Endometrial microvascular endothelial cells (primary cell): ENCODE data around the gene ALDH6A1. TPM values are rescaled to one million over a fixed set of nuclear protein-coding genes. Genes with fewer than 3 reads are reported as not detected.
"Not testable (repeated sequence)": the region's sequence is repeated elsewhere in the genome, so short reads cannot be mapped to it uniquely, and the experiment has no call there.

Experiments
- in situ Hi-C: cut with HindIII; loops from 2 replicates; pipeline ENCODE4 v1.10.0; 2017; ENCODE audit warnings: low sequenced_read_pairs, low pct_unique_long_range_greater_than_20kb; ENCODE audit errors: inconsistent ontology term
- total RNA-seq: library from RNA; depleted of rRNA; stranded (reverse); fragments of >200 nt; gene quantifications from one replicate; pipeline ENCODE4 v1.2.3, GENCODE V29; 2015; ENCODE audit errors: inconsistent ontology term

Gene ALDH6A1
- total RNA-seq = 8.4 TPM

GRCh38 chr14:74084277-74085046 is at the start of gene ALDH6A1, which contains the start of gene LIN52:
TSS of gene ALDH6A1 (minus strand) at chr14:74084453. CDS start at chr14:74084394, 59 bp downstream.
TSS of gene LIN52 (plus strand) at chr14:74084956. CDS start at chr14:74084975, 19 bp downstream.
- in situ Hi-C loops = no loop called here

GRCh38 chr14:74127634-74128033 is 43.4 kb upstream of the ALDH6A1 start:
- in situ Hi-C loops = no loop called here

- in situ Hi-C loops = no loop called here
Measured at GRCh38 chr14:74126315-74127013, 42.2 kb upstream of the ALDH6A1 start.

DNA sequence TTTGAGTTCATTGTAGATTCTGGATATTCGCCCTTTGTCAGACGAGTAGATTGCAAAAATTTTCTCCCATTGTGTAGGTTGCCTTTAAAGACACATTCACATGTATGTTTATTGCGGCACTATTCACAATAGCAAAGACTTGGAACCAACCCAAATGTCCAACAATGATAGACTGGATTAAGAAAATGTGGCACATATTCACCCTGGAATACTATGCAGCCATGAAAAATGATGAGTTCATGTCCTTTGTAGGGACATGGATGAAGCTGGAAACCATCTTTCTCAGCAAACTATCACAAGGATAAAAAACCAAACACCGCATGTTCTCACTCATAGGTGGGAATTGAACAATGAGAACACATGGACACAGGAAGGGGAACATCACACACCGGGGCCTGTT is 41.2 kb upstream of the ALDH6A1 start:
- in situ Hi-C loops = not testable (repeated sequence)

GRCh38 chr14:74111395-74112216 is 27.4 kb upstream of the ALDH6A1 start:
- in situ Hi-C loops = loop anchor here (25.0 kb wide), 1 partner anchor 176 kb away; no protein-coding TSS in a partner anchor

DNA sequence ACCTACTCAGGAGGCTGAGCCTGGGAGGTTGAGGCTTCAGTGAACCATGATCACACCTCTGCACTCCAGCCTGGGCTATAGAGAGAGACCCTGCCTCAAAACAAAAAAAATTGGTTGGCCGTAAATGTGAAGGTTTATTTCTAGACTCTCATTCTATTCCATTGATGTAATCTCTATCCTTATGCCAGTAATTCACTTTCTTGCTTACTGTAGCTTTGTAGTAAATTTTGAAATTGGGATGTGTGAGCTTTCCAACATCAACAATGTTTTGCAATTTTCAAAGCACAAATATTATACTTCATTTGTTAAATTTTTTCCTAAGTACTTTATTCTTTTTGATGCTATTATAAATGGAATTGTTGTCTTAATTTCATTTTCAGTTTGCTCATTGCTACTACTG is 25.1 kb upstream of the ALDH6A1 start:
- in situ Hi-C loops = loop anchor here (25.0 kb wide), 1 partner anchor 178 kb away; no protein-coding TSS in a partner anchor

GRCh38 chr14:74105381-74105780 is 21.1 kb upstream of the ALDH6A1 start:
- in situ Hi-C loops = loop anchor here (25.0 kb wide), 1 partner anchor 182 kb away; no protein-coding TSS in a partner anchor

DNA sequence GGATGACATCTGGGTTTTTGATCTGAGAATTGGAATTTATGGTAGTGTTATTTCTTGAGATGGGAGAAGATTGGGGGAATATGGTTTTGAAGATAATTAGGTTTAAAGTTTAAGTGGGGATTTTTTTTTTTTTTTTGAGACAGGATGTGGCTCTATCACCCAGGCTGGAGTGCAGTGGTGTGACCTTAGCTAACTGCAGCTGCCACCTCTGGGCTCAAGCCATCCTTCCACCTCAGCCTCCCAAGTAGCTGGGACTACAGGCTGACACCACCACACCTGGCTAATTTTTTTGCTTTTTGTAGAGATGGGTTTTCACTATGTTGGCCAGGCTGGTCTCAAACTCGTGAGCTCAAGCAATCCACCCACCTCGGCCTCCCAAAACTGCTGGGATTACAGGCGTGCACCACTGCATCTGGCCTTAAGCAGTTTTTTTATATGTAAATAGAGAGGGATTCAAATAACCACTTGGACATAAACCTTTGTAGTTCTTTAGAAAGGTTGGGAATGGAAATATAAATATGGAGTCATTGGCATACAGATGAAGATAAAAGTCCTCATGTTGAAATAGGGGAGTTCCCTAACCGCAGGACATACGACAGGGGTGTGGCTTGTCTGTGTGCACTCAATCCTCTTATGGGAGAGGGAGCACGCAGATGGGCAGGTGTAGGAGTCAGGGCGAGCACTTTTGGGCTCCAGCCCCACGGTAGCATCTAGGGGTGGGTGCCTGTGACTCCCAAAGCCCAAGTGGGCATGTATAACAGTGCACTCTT is 5.2 kb upstream of the ALDH6A1 start:
- in situ Hi-C loops = no loop called here

DNA sequence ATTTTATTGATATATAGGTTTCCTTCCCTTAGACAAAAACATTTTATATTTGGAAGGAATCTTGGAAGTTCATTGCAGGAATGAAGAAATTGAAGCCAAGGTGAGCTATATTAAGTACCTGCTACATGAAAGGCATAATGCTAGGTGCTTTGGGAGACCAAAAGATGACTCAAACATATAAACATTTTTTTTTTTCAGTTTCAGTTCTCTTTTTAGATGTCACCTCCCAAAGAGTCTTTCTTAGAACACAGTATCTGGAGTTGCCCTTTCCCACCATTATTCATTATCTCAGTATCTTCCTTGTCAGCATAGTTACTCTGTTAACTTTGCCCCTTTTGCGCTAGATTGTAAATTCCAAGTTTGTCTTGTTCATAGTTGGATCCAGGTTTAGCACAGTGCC is 1.6 kb upstream of the ALDH6A1 start:
- in situ Hi-C loops = no loop called here

- in situ Hi-C loops = no loop called here
Measured at GRCh38 chr14:74085047-74085637, 889 bp upstream of the ALDH6A1 start.

- in situ Hi-C loops = no loop called here
Measured at GRCh38 chr14:74083784-74084276, 423 bp downstream of the ALDH6A1 start.

DNA sequence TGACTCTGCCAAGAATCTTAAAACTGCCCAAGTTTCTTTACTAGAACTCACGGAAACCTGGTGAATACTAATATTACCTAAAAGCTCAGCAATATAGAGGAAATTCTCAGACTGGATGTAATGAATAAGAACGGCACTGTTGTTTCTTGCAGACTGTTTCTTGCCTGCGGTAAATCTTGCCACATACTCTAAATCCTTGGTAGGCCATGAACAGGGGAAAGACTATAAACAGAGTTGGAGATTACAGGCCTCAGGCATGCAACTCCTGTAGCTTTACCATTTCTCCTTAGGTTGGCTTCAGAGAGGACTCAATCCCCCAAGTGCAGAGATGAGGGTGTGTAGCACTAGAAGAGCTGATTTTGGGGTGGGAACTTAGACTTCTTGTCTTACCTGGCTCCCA is 1.1 kb downstream of the ALDH6A1 start:
- in situ Hi-C loops = no loop called here

DNA sequence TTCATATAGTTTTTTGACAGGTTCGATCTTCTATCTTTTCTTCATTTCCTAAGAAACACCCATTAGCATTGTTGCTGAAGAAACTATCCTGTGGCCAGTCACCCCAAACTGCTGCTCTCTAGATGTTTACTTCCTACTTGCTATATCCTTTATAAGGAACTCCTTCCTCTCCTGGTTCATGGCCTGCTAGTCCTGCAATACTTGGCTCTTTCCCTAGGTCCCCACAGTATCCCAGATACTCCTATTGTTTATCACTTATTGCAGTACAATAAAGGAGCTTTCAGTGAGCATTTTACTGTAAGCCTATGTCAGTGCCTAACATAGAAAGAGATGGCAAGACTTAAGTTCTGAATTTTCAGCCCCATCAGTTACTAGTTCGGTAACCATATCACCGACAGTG is 2.8 kb downstream of the ALDH6A1 start:
- in situ Hi-C loops = no loop called here

DNA sequence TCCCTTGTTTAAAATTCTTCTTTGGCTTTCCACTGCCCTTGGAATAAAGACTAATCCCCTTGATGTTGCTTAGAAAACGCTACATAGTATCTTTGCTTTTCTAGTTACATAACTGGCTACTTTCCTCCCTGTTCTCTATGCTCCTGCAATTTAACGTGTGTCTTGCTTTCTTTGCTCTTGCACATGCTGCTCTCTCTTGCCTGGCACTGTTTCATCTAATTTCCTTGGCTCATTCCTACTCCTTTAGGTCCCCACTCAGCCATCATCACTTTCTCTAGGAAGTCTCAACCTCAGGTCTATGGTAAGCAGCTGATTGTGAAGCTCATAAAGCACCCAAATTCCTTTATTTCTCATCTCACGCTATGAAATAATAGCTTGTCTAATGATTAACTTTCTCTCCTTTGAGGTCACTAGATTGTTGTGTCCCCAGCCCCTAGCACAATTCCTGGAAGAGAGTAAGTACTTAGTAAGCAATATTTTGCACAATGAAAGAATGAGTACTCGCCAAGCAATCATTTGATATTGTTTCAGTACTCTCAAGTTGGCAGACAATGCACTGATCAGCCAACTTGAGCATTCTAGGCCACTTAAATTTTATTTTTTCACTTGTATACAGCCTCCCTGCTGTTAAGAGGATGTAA is 3.3 kb downstream of the ALDH6A1 start:
- in situ Hi-C loops = no loop called here

- in situ Hi-C loops = no loop called here
Measured at GRCh38 chr14:74077401-74077800, 6.9 kb downstream of the ALDH6A1 start.

DNA sequence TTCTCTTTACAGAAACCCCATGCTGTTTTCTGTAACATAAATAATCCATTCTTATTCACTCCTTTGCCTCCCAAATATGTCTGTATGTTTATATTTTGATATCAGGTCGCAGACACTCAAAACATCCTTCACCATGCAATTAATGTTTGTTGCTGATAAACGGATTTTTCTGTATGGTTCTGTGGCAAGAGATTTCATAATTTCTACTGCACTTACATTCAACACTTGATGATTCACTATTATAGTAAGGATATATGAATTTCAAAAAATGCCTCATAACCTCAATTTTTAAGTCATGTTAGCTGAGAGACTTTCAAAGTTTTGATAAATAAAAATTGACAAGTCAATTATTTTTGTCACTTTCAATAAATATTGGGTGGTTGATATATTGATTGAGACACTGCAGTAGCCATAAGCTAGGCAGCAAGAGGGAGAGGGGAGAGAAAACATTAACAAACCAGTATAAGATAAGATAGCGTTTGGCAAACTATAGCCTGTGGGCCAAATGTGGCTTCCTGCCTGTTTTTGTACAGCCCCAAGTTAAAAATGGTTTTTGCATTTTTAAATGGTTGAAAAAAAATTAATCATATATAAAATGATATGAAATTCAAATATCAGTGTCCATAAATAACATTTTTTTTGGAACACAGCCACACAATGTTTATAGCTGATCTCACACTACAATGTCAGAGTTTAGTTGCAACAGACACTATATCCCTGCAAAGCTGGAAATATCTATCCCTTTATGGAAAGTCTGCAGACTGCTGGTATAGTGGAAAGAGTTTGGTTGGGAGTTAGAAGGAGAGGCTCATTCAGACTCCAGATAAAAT is 18.3 kb downstream of the ALDH6A1 start:
- in situ Hi-C loops = no loop called here

DNA sequence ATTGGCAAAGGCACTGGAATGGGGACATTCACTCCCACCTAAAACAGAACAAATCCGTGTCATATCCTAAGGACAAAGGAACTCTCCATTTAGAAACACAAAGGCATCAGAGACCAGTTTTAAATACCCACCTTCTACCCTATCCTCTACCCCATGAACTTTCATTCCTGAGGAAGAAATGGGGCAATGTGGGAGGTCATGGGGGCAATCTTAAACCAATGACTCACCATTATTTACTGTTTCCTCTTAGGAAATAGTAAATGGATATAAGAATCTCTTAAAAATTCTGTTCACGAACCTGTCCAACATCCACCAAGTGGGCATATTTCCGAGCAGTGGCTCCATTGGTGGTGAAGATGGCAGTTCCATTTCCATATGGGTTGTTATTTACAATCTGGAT is 19.4 kb downstream of the ALDH6A1 start:
- in situ Hi-C loops = no loop called here
